Activated CD4-positive, alpha-beta T cell treated with anti-CD3 and anti-CD28 coated beads, Interleukin-2, Interleukin-4, amounts not matched to agents 100 ng/mL and 50 ng/mL, durations not matched to agents 16 hours and 8 hours (primary cell): Measurements from ENCODE around the gene DYNLT4.
A peak's percentile ranks its signal among the peaks of the same experiment; 100 is the strongest.
"Not testable (repeated sequence)": the region's sequence is repeated elsewhere in the genome, so short reads cannot be mapped to it uniquely, and the experiment has no call there.

Source experiments
- DNase-seq: peaks from one replicate; pipeline ENCODE4 v3.0.0-alpha.2; 2020; ENCODE audit warnings: low spot score

Gene DYNLT4

GRCh38 chr1:44788120-44788860 lies 18.9 kb downstream of the DYNLT4 start, which contains the start of gene BEST4:
Gene BEST4, minus strand, starts transcription at chr1:44788170. Its CDS starts 465 bp downstream, at chr1:44787705.
- no peak for DNase-seq

GRCh38 chr1:44787506-44787905 lies 19.6 kb downstream of the DYNLT4 start:
- DNase-seq: no peak

- DNase-seq: no peak
Measured at GRCh38 chr1:44786841-44787426, 20.2 kb downstream of the DYNLT4 start.

- peak; percentile 70 for DNase-seq
Measured at GRCh38 chr1:44786138-44786840, 20.9 kb downstream of the DYNLT4 start.

GRCh38 chr1:44785501-44786137 lies 21.5 kb downstream of the DYNLT4 start:
- no peak for DNase-seq

GRCh38 chr1:44785029-44785380 lies 22.1 kb downstream of the DYNLT4 start:
- DNase-seq: no peak

- no peak for DNase-seq
Measured at GRCh38 chr1:44784094-44785028, 22.8 kb downstream of the DYNLT4 start.

- no peak for DNase-seq
Measured at GRCh38 chr1:44783697-44784093, 23.5 kb downstream of the DYNLT4 start.

- no peak for DNase-seq
Measured at GRCh38 chr1:44780583-44781121, 26.5 kb downstream of the DYNLT4 start.

GRCh38 chr1:44778705-44779576 lies 28.2 kb downstream of the DYNLT4 start:
- no peak for DNase-seq

GRCh38 chr1:44777969-44778635 lies 29.0 kb downstream of the DYNLT4 start:
- no peak for DNase-seq

- DNase-seq: no peak
Measured at GRCh38 chr1:44777547-44777946, 29.6 kb downstream of the DYNLT4 start.

GRCh38 chr1:44776730-44777068 lies 30.5 kb downstream of the DYNLT4 start:
- DNase-seq: no peak

GRCh38 chr1:44775930-44776729 lies 31.0 kb downstream of the DYNLT4 start:
- DNase-seq: no peak

- DNase-seq: peak; percentile 94
Measured at GRCh38 chr1:44775078-44775929, 31.8 kb downstream of the DYNLT4 start, which contains the start of gene RPS8. Gene RPS8, plus strand, starts transcription at chr1:44775540. Its CDS starts 57 bp downstream, at chr1:44775597.

GRCh38 chr1:44766421-44766820 lies 40.7 kb downstream of the DYNLT4 start:
- DNase-seq: not testable (repeated sequence)

GRCh38 chr1:44760876-44761275 lies 46.3 kb downstream of the DYNLT4 start:
- DNase-seq: no peak

GRCh38 chr1:44759077-44759476 lies 48.1 kb downstream of the DYNLT4 start:
- no peak for DNase-seq
